NT2/D1 (cell line): ENCODE data around the gene CARD19.

Source experiments
- DNase-seq: peaks from one replicate; pipeline ENCODE4 v3.0.0-alpha.2; 2011; ENCODE audit warnings: low read depth, low spot score
- H3K27me3 ChIP-seq: 2 replicates; pipeline ENCODE4 v1.6.0; 2011; ENCODE audit warnings: mild to moderate bottlenecking; ENCODE audit not compliant: insufficient read length, insufficient read depth
- H3K36me3 ChIP-seq: 2 replicates; pipeline ENCODE4 v1.6.1; 2011; ENCODE audit warnings: mild to moderate bottlenecking, low read length, mixed read lengths; ENCODE audit not compliant: insufficient read depth, insufficient read length
- H3K4me1 ChIP-seq: 2 replicates; pipeline ENCODE4 v1.5.1; 2011; ENCODE audit not compliant: insufficient read depth, insufficient read length
- H3K4me3 ChIP-seq: 2 replicates; pipeline ENCODE4 v1.5.1; 2011; ENCODE audit warnings: low read depth; ENCODE audit not compliant: insufficient read length
- H3K9ac ChIP-seq: 2 replicates; pipeline ENCODE4 v1.6.0; 2011; ENCODE audit warnings: low read depth; ENCODE audit not compliant: insufficient read length
- H3K9me3 ChIP-seq: 2 replicates; pipeline ENCODE4 v1.5.1; 2011; ENCODE audit warnings: mild to moderate bottlenecking, low read length; ENCODE audit not compliant: insufficient read depth
- SUZ12 ChIP-seq: IDR thresholded peaks from 2 replicates; pipeline ENCODE4 v1.6.1; 2011; ENCODE audit not compliant: insufficient read length, insufficient read depth; ENCODE audit errors: extremely low read depth
- YY1 ChIP-seq: IDR thresholded peaks from 2 replicates; pipeline ENCODE4 v1.6.1; 2011; ENCODE audit not compliant: insufficient read length, insufficient read depth
- ZNF274 ChIP-seq: IDR thresholded peaks from 2 replicates; pipeline ENCODE4 v1.6.1; 2011; ENCODE audit warnings: mild to moderate bottlenecking, low read depth, low read length

CARD19 gene

DNA sequence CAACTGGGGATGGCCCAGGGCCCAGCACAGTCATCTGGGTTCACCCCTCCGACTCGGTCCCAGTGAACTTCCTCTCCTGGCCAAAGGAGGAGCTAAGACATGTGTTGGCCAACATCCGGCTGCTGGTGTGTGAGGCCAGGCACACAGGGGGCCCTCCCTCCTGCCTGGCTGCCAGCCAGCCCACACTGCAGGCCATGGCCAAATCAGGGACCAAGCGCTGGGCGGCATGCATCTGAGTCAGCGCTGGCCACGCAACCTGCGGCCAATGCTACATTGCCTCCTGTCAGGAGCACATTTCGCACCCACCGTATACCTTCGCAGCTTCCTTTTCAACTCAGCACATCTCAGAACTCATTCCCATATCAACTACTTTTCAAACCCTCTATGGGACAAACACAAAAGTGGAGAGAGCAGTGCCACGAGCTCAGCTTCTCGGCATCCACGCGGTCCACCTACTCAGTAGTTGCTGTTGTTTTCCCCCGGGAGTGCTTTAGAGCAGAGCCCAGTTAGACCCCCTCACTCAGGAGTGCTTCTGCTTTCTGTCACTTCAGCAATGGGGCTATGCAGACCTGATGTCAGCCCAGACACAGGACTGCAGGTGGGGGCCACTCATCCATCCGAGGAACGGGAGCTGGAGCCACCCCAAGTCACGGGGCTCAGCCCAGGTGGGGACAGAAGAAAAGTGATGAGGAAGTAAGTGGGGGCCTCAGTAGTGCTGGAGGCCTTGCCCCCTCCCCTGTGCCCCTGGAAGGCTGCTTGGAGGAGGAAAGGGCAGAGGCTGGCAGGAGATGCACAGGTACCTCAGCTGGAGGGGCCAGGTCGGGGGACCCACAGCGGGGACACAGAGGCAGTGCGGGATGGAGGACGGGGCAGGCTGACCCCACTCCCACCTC lies 24.2 kb downstream of the CARD19 start:
- H3K4me3 ChIP-seq: no peak overlapping the region

DNA sequence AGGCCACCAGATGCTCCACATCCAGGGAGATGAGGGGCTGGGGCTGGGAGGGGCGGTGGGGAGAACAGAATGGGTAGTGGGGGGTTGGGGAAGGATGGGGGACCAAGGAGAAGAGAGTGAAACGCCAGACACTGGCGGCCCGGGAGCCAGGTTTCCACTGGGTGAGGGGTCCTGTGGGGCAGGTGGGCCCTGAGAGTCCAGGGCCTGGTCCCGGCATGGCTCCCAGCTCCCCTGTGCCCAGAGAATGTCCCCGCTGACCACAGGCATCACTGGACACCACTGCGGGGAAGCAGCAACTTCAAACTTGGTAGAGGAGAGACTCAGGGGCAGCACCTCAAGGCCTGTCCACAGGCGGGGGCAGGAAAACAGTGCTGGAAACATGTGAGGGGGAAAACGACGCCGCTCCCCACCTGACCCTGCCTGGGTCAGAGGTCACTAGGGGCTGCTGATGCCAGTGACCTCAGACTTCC lies 24.9 kb downstream of the CARD19 start:
- Histone ChIP-seq H3K9ac (no peak overlapping the region), H3K4me3 (no peak overlapping the region), H3K27me3 (no peaks in the 10 kb centered on the region), H3K4me1 (peaks cover 12% of the 10 kb centered on the region), H3K36me3 (peaks cover 43% of the 10 kb centered on the region), H3K9me3 (no peaks in the 10 kb centered on the region)
- DNase-seq: no peak
- TF ChIP-seq YY1: no peak
- no peak for TF ChIP-seq SUZ12
- no peak for TF ChIP-seq ZNF274

More for the DNA sequence above, 24.2 kb downstream of the CARD19 start:
- no peak for DNase-seq
- Histone ChIP-seq H3K36me3 (peaks cover 36% of the 10 kb centered on the region), H3K4me1 (peaks cover 12% of the 10 kb centered on the region), H3K9ac (no peak overlapping the region), H3K9me3 (no peaks in the 10 kb centered on the region), H3K27me3 (no peaks in the 10 kb centered on the region)
- TF ChIP-seq SUZ12: no peak
- no peak for TF ChIP-seq YY1
- no peak for TF ChIP-seq ZNF274

DNA sequence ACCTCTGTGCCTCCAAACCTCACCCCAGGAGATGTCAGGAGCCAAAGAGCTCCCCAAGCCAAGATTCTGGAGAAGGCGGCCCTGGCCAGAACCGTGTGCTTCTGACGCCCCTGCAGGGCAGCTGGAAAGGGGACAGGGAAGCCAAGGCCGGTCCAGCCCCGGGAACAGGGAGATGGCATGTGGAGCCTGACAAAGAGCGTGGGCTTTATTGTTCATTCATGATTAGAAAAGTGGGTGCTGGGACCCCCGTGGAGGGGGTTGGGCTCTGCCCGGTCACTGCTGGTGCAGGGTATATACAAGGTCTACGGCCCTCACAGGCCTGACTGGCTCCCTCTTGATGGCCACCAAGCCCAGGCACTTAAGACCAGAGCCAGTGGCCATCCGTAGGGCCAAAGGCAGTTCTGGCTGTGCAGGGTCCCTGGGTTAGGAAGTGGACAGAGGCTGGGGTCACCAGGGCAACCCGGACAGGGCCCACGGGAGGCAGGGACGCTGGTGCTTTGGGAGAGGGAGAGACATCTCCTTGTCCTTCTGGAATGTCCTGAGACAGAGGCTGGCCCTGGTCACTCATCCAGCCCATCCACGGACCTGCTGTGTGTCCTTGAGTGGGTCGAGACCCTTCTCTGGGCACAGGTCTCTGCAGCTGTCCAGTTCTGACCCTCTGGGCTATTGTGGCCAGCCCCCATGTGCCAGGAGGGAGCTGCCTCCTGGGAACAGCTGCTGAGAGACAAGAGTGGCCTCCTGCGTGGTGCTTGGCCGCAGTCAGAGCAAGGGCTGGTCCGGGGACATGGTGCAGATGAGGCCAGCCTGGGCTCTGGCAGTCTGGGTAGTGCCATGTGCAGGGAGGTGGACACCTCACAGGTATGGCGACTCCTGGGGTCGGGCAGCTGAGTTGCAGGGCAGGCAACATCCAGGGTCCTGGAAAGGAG lies 25.6 kb downstream of the CARD19 start:
- Histone ChIP-seq H3K4me3 (no peak overlapping the region), H3K4me1 (peaks cover 6% of the 10 kb centered on the region), H3K27me3 (no peaks in the 10 kb centered on the region), H3K36me3 (peaks cover 43% of the 10 kb centered on the region), H3K9me3 (no peaks in the 10 kb centered on the region), H3K9ac (no peak overlapping the region)
- no peak for DNase-seq
- TF ChIP-seq ZNF274: no peak
- no peak for TF ChIP-seq YY1
- TF ChIP-seq SUZ12: no peak

DNA sequence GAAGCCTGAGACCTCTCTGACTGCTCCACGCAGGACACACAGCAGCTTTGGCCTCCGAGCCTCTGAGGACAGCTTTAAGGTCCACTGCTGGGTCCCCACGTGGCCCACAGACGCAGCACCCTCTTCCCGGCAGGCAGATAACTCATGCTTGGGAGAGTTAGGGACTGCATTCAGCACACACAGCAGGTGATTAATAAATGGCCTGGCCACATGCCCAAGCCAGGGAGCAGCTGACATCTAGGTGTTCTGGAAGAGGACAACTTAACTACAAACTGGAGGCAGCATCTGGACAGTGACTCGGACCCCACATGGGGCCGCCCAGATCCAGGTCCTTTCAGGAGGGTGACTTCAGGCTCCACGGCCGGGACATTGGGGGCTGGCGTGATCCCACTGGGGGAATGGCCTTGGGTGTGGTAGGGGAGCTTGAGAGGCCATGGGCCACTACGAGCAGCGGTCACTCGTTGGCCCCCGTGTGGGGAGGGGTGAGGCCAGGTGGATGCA lies 26.8 kb downstream of the CARD19 start:
- Histone ChIP-seq H3K36me3 (peaks cover 43% of the 10 kb centered on the region), H3K27me3 (no peaks in the 10 kb centered on the region), H3K9ac (no peak overlapping the region), H3K4me1 (peaks cover 9% of the 10 kb centered on the region), H3K4me3 (no peak overlapping the region), H3K9me3 (no peaks in the 10 kb centered on the region)
- TF ChIP-seq SUZ12 (no peak), ZNF274 (no peak), YY1 (no peak)
- DNase-seq: no peak

DNA sequence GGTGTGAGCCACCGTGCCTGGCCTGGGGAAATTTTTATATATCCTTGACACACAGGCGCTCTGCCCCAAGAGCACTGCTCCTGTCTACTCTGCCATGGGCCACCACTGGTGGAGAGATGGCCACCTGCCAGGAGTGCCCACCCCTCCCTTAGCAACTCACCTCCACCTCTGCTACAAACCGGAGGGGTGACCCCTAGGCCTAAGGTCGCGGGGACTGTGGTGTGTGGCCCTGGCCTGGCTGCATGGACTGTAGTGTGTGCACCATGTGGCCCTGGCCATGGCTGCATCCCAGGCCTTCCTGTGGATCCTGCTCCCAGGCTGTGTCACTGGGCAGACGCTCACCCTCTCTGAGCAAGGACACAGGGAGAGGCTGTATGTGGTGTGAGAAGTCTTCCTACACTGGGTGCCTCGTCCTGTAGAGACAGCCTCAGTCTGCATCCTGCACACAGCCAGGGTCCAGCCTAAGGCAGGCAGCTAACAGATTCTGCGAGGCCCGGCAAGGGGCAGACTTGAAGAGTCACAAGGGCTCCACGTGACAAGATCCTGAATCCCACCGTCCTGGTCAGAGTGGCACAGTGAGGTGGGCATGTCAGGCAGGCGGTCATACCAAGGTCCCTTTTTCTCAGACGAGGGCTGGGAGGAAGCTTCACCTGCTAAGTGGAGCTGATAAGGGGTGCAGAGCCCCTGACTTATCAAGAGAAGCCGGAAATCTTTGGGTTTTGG lies 27.7 kb downstream of the CARD19 start:
- Histone ChIP-seq H3K9ac (peak overlapping the region; percentile 35), H3K4me1 (peaks cover 9% of the 10 kb centered on the region), H3K27me3 (no peaks in the 10 kb centered on the region), H3K36me3 (peaks cover 43% of the 10 kb centered on the region), H3K9me3 (no peaks in the 10 kb centered on the region), H3K4me3 (no peak overlapping the region)
- TF ChIP-seq ZNF274 (no peak), SUZ12 (no peak), YY1 (no peak)
- DNase-seq: no peak

DNA sequence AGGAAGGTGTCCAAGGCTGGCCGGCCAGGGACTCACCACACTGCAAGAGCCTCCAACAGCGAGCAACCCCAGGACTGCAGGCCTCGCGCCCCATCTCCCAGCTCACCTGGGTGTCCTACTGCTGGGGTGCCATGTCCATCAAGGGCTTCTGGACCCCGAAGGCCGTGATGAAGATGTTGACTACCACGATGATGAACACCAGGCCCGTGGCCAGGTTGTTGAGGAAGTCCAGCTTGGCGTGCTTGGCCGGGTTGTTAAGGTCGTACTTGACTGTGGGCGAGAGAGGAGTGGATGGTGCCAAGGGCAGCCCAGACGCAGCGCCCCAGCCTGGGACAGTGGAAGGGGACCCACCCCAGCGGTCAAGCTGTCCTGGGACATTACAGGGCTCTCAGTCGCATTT lies 28.8 kb downstream of the CARD19 start:
- no peak for DNase-seq
- H3K4me1 ChIP-seq: peaks cover 8% of the 10 kb centered on the region
- H3K9me3 ChIP-seq: no peaks in the 10 kb centered on the region
- no peaks in the 10 kb centered on the region for H3K27me3 ChIP-seq
- no peak overlapping the region for H3K4me3 ChIP-seq
- H3K9ac ChIP-seq: no peak overlapping the region
- H3K36me3 ChIP-seq: peaks cover 45% of the 10 kb centered on the region
- TF ChIP-seq ZNF274: no peak
- no peak for TF ChIP-seq SUZ12
- no peak for TF ChIP-seq YY1
